CD4-positive, alpha-beta T cell treated with Interleukin-6 at 100 ng/mL for 8 hours (primary cell): ENCODE data around the gene AOC1.

Experiments
- DNase-seq: peaks from one replicate; pipeline ENCODE4 v3.0.0-alpha.2; 2020; ENCODE audit warnings: mixed read lengths, low spot score

AOC1 gene

DNA sequence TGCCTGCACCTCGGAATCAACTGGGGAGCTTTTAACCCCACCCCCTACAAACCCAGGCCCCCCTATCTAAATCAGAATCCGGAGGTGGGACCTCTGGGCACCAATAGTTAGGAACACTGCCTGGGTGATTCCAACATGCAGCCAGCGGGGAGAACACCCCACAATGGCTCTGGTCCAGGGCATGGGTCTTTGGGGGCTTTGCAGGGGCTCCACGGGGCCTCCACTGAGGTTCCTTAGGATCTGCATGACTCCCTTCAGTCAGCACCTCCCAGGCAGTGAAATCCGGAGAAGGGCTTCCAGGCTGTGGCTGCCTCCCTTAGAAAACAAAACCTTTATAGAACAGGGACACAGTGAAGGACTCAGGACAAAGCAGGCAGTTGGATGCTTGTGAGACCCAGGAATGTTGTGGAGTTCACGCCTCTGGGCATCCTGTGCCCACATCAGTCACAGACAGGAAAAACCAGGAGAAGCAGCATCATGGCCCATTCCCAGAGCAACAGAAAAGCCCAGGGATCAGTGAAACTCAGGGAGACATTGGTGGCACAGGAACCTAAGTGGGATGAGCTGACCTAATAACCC is 16.5 kb upstream of the AOC1 start:
- no peak for DNase-seq

- DNase-seq: no peak
Measured at GRCh38 chr7:150838965-150839650, 13.2 kb upstream of the AOC1 start.

DNA sequence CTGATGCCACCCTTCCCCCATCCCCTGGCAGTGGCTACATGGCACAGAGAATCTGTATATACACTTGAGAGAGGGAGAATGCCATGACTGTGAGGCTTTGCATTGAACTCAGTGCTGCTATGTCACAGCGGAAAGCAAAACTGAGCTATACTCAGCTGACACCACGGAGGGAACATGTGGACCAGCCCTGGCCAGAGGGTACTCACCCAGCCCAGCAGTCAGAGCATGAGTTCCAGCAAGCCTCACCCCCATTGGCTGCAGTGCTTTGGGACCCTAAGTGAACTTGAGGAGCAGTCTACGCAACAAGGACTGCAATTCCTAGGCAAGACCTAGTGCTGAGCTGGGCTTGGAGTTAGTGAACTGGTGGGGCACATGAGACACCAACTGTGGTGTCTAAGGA is 10.3 kb upstream of the AOC1 start:
- no peak for DNase-seq

GRCh38 chr7:150842716-150843115 is 9.6 kb upstream of the AOC1 start:
- DNase-seq: no peak

DNA sequence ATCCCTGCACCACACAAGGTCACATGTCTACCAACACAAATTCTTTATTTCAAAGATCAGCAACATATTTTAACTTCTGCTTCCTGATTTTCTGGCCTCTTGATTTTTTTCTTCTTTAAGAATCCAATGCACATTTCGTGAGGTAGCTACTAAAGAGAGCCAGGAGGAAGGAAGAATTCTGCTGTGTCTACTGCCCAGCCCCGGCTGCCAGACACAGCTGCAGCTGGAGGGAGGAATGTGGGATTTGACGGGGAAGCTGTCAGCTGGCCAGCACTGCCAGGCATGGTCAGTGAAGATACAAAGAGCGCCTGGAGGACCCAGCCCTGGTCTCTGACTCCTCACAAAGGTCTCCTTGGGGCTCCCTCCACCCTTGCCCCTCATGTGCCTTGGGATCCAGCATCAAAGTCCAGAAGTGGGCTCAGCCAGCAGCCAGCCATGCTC is 6.9 kb upstream of the AOC1 start:
- no peak for DNase-seq

DNA sequence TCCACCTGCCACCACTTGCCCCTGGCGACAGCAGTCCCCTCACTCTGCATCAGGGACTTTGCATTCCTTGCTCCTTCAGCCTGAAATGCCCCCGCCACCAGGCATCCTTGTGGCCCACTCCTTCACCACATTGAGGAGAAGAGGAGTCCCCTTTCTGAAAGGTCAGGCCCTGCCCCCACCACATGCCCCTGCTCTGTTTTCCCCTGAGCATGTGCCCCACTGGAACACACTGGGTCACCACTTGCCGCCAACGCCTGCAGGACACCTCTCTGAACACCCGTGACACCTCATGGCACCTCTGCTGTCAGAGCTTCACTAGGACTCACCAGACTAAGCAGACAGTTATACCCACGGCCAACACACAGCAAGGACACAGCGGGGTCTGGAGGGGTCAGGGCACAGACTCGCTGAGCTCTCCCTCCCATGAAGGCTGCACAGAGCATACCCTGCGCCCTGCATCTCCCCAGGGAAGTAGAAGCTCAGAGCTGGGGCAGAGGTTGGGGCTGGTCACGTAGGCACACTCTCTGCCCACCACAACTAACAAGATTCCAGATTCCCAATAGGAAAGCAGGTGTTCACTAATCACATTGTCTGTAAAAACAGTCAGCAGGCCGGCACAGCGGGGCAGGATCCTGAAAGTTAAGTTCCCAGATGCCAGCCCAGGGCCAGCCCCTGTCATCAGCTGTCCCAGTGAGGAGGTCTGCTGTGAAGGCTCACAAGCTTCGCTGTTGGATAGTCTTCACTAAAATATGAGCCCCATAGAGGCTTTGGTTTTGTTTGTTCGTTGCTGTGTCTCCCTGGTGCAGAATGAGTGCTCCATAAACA is 5.8 kb upstream of the AOC1 start:
- DNase-seq: no peak

- no peak for DNase-seq
Measured at GRCh38 chr7:150847536-150847935, 4.8 kb upstream of the AOC1 start.

DNA sequence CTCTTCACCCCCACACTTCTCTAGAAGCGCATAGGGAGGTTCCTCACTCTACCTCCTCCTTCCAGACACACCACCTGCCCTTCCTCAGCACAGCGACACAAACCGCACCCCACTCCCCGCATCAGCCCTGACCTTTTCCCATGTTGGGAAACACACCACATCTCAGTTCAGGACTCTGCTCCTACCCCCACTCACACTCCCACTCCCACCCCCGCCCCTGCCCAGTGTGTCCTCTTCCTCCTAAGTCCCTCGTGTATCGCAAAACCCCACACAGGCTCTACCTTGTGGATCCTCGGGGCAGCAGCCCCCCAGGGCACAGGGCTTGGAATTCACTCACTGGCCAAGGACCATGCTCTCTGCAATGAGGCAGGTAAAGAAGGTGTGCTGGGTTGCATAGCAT is 4.2 kb upstream of the AOC1 start:
- no peak for DNase-seq

GRCh38 chr7:150848561-150849115 is 3.7 kb upstream of the AOC1 start:
- no peak for DNase-seq

- no peak for DNase-seq
Measured at GRCh38 chr7:150849204-150849775, 3.0 kb upstream of the AOC1 start.

GRCh38 chr7:150850273-150850672 is 2.0 kb upstream of the AOC1 start:
- DNase-seq: no peak

DNA sequence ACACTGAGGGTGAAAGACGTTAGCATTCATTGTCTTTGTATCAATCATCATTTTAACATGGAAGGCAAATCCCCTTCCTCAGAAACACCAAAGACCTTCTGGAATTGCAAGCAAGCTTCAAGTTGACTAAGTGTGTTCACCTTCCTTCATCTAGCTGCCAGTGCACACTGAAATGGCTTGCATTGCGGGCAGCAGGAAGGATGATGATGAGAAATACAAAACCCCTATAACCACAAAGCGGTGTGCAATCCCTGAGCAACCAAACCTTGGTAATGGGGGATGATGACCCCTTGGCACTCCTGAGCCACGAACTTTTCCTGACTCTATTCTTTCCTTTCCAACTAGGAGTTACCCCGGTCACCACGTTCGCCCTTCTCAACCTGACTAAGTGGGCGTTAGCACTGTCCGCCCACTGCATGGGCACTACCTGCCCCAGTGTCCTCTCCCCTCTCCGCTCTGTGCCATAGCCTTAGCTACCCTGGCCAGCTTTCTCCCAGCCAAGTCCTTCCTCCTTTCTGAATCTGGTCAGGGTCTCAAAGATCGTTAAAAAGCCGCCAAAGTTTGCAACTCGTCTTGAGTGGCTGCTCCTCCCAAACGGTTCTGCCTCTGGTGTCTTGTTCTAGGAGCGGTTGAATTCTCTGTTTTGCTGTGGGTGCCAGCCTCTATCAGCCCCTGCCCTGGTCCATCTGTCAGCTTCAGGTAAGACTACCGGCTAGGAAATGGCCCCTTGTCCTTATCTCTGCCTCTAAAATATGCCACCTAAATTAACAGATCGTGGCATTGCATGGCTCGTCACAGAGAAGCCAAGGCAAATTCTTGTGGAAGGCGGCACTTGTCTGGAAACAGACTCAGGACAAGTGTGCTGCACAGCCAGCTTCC is 586 bp upstream of the AOC1 start:
- DNase-seq: no peak

- DNase-seq: no peak
Measured at GRCh38 chr7:150854066-150855000, 2.0 kb downstream of the AOC1 start.

GRCh38 chr7:150855046-150855445 is 2.7 kb downstream of the AOC1 start:
- no peak for DNase-seq

GRCh38 chr7:150855476-150856302 is 3.4 kb downstream of the AOC1 start:
- DNase-seq: no peak

DNA sequence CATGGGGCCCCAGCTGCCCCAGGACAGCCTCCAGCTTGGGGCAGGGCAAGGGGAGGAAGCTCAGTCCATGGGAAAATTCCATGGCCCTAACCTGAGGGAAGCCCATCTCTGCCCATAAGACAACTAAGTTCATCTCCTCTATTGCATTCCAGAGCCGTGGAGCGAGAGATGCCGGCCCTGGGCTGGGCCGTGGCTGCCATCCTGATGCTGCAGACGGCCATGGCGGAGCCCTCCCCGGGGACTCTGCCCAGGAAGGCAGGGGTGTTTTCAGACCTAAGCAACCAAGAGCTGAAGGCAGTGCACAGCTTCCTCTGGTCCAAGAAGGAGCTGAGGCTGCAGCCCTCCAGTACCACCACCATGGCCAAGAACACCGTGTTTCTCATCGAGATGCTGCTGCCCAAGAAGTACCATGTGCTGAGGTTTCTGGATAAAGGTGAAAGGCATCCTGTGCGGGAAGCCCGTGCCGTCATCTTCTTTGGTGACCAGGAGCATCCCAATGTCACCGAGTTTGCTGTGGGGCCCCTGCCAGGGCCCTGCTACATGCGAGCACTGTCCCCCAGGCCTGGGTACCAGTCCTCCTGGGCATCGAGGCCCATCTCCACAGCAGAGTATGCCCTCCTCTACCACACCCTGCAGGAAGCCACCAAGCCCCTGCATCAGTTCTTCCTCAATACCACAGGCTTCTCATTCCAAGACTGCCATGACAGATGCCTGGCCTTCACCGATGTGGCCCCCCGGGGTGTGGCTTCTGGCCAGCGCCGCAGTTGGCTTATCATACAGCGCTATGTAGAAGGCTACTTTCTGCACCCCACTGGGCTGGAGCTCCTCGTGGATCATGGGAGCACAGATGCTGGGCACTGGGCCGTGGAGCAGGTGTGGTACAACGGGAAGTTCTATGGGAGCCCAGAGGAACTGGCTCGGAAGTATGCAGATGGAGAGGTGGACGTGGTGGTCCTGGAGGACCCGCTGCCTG is 4.3 kb downstream of the AOC1 start:
- DNase-seq: no peak

- DNase-seq: no peak
Measured at GRCh38 chr7:150857276-150858055, 5.1 kb downstream of the AOC1 start.
